ENCODE data around the gene GPR17.

Gene GPR17

DNA sequence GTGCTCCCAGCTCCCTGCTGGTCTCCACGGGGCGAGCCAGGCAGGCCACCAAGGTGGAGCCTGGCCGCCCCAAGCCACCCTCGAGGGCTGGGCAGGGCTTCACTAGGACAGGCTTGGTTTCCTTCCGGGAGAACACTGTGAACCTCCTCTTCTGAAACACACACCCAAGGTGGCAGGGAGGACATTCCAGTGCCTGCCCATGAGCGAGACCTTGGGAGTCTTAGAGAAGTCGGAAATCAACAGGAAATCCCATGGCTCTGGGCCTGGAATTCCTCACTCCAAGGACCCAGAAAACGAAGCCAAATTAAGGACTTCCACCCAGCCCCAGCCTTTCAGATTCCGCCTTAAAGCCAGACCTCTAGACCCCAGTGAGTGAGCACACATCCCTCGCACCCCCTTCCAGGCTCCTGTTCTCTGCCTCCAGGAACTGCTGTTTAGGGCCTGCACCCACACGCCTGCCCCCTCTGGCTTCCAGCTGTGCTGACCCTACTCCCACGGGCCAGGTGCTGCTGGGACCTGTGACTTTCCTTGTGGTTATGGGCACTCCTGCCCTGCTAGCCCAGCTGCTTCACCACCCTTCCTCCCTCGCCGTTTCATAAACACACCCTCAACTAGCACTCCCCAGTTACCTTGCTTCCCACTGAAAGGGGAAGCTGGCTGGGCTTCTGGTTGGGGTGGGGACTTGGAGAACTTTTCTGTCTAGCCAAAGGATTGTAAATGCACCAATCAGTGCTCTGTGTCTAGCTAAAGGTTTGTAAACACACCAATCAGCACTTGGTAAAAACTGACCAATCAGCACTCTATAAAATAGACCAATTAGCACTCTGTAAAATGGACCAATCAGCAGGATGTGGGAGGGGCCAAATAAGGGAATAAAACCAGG lies 13.7 kb downstream of the GPR17 start:
- H3K27ac ChIP-seq (ENCODE audit: low read depth, low read length) = no peak overlapping the region
- no peaks in the 10 kb centered on the region for H3K9me3 ChIP-seq (ENCODE audit: insufficient read depth, low read length)
- H3F3A ChIP-seq (ENCODE audit: insufficient read depth) = no peaks in the 10 kb centered on the region
- H4K20me1 ChIP-seq (ENCODE audit: low read depth, low read length) = no peaks in the 10 kb centered on the region
- no peak overlapping the region for H3K4me2 ChIP-seq (ENCODE audit: low read depth, low read length, poor library complexity, severe bottlenecking)
- no peak overlapping the region for H3K4me3 ChIP-seq (ENCODE audit: insufficient read depth, low read length, poor library complexity, severe bottlenecking)
- no peaks in the 10 kb centered on the region for H3K36me3 ChIP-seq (ENCODE audit: low read length)
- no peaks in the 10 kb centered on the region for H3K9me2 ChIP-seq (replicated peaks; ENCODE audit: insufficient read depth, low read length)
- H3K79me2 ChIP-seq (ENCODE audit: insufficient read depth, low read length) = no peaks in the 10 kb centered on the region
- no peak overlapping the region for H2AFZ ChIP-seq (ENCODE audit: low read depth, low read length, severe bottlenecking)
- TF ChIP-seq, protein P1, sequence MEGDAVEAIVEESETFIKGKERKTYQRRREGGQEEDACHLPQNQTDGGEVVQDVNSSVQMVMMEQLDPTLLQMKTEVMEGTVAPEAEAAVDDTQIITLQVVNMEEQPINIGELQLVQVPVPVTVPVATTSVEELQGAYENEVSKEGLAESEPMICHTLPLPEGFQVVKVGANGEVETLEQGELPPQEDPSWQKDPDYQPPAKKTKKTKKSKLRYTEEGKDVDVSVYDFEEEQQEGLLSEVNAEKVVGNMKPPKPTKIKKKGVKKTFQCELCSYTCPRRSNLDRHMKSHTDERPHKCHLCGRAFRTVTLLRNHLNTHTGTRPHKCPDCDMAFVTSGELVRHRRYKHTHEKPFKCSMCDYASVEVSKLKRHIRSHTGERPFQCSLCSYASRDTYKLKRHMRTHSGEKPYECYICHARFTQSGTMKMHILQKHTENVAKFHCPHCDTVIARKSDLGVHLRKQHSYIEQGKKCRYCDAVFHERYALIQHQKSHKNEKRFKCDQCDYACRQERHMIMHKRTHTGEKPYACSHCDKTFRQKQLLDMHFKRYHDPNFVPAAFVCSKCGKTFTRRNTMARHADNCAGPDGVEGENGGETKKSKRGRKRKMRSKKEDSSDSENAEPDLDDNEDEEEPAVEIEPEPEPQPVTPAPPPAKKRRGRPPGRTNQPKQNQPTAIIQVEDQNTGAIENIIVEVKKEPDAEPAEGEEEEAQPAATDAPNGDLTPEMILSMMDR (IDR thresholded peaks at IDR 0.05; ENCODE audit: insufficient read depth, low read length, poor library complexity, severe bottlenecking) = no peak
- no peak for TF ChIP-seq EZH2phosphoT487 (conservative IDR thresholded peaks at IDR 0.05; ENCODE audit: low read length)
- H3K9ac ChIP-seq (ENCODE audit: low read length) = no peak overlapping the region
- H3K27me3 ChIP-seq (ENCODE audit: low read length) = no peaks in the 10 kb centered on the region

DNA sequence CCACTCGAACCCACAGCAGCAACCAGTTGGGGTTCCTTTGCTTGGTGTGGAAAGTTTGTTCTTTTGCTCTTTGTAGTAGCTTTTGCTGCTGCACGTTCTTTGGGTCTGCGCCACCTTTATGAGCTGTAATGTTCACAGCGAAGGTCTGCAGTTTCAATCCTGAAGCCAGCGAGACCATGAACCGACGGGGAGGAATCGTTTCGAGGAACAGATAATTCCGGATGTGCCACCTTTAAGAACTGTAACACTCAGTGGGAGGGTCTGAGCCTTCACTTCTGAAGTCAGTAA lies 14.3 kb downstream of the GPR17 start:
- Histone ChIP-seq H3K79me2 (ENCODE audit: insufficient read depth, low read length) (no peaks in the 10 kb centered on the region), H3K36me3 (ENCODE audit: low read length) (no peaks in the 10 kb centered on the region), H3K4me3 (ENCODE audit: insufficient read depth, low read length, poor library complexity, severe bottlenecking) (no peak overlapping the region), H3K9me2 (replicated peaks; ENCODE audit: insufficient read depth, low read length) (no peaks in the 10 kb centered on the region), H2AFZ (ENCODE audit: low read depth, low read length, severe bottlenecking) (no peak overlapping the region), H3K27ac (ENCODE audit: low read depth, low read length) (no peak overlapping the region), H4K20me1 (ENCODE audit: low read depth, low read length) (no peaks in the 10 kb centered on the region), H3K9ac (ENCODE audit: low read length) (no peak overlapping the region), H3F3A (ENCODE audit: insufficient read depth) (no peaks in the 10 kb centered on the region), H3K9me3 (ENCODE audit: insufficient read depth, low read length) (no peaks in the 10 kb centered on the region), H3K4me2 (ENCODE audit: low read depth, low read length, poor library complexity, severe bottlenecking) (no peak overlapping the region), H3K27me3 (ENCODE audit: low read length) (no peaks in the 10 kb centered on the region)
- TF ChIP-seq, protein P1 (IDR thresholded peaks at IDR 0.05; ENCODE audit: insufficient read depth, low read length, poor library complexity, severe bottlenecking) = no peak
- no peak for TF ChIP-seq EZH2phosphoT487 (conservative IDR thresholded peaks at IDR 0.05; ENCODE audit: low read length)

DNA sequence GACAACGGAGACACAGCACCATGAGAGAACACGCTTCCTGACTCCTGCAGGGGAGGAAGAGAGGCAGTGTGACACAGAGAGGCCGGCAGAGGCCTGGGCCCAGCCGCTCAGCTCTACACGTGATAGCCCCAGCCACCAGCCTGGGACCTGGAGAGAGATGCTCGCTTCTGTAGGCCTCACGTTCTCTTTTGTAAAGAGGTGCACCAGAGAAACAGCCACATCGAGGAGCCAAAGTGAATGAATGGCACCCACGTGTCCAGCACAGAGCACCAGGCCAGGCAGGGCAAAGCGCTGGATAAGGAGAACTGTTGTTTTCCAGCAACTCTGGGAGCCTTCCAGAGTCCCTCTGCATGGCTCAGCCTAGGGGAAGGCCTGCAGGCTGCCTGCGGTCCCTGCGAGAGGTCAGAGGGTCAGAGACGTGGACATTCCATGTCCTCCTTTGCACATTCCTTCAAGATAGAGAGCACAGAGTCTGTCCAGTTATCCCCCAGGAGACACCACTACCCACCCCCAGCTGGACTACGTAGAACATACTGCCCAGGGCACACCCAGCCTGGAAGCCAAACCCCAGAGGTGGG lies 15.2 kb downstream of the GPR17 start:
- Histone ChIP-seq H3K9me3 (ENCODE audit: insufficient read depth, low read length) (no peaks in the 10 kb centered on the region), H3K27me3 (ENCODE audit: low read length) (no peaks in the 10 kb centered on the region), H3K27ac (ENCODE audit: low read depth, low read length) (no peak overlapping the region), H3K4me3 (ENCODE audit: insufficient read depth, low read length, poor library complexity, severe bottlenecking) (no peak overlapping the region), H4K20me1 (ENCODE audit: low read depth, low read length) (no peaks in the 10 kb centered on the region), H2AFZ (ENCODE audit: low read depth, low read length, severe bottlenecking) (no peak overlapping the region), H3F3A (ENCODE audit: insufficient read depth) (no peaks in the 10 kb centered on the region), H3K36me3 (ENCODE audit: low read length) (no peaks in the 10 kb centered on the region), H3K4me2 (ENCODE audit: low read depth, low read length, poor library complexity, severe bottlenecking) (no peak overlapping the region), H3K9me2 (replicated peaks; ENCODE audit: insufficient read depth, low read length) (no peaks in the 10 kb centered on the region), H3K79me2 (ENCODE audit: insufficient read depth, low read length) (no peaks in the 10 kb centered on the region), H3K9ac (ENCODE audit: low read length) (no peak overlapping the region)
- TF ChIP-seq EZH2phosphoT487 (conservative IDR thresholded peaks at IDR 0.05; ENCODE audit: low read length) = no peak
- TF ChIP-seq, protein P1 (IDR thresholded peaks at IDR 0.05; ENCODE audit: insufficient read depth, low read length, poor library complexity, severe bottlenecking) = no peak

All from SU-DHL-6 (cell line).